T-helper 22 cell (primary cell): Measurements from ENCODE around the gene SSNA1.
A peak's percentile ranks its signal among the peaks of the same experiment; 100 is the strongest.

Experiments
- DNase-seq: peaks from one replicate; pipeline ENCODE4 v3.0.0-alpha.2; 2020; ENCODE audit warnings: low read depth

Gene SSNA1

DNA sequence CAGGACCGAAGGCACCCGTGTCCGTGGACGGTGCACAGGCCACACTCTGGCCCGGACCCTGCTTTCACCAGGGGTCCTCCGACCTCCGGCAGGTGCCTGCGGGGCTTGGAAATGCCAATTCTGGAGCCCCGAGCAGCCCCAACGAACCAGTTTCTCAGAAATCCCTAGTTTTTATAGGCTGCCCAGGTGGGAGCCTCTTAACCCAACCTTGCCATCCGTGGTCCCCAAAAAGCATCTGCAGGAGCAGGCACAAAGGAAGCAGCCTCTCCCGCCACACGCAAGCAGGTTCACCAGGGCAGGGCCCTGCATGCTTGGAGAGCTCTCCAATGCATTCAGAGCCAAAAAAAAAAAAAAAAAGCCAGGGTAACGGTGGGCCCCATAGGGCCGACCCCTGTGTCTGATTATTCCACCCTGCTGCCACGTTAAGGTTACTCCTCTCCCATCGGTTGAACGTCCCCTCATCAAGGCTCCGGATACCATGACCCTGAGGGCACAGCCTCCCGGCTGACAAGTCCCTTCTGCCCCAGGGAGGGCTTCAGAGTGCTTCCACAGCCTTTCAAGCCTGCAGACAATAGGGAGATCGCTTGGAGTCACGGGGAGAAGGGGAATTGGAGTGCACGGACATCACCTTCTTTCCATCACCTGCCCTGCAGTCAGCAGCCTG lies 12.9 kb downstream of the SSNA1 start:
- DNase-seq = no peak

DNA sequence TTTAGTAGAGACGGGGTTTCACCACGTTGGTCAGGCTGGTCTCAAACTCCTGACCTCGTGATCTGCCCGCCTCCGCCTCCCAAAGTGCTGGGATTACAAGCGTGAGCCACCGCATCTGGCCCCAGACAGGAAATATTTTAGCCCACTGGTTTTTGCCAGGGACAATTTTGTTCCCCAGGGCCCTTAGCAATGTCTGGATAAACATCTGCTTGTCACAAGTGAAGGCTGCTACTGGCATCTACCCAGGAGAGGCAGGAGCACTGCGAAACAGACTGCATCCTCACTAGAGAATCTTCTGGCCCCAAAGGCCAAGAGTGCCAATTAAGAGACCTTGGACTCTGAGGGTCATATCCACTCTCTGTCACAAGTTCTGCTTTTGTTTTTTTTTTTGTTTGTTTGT lies 14.5 kb downstream of the SSNA1 start:
- DNase-seq = no peak

DNA sequence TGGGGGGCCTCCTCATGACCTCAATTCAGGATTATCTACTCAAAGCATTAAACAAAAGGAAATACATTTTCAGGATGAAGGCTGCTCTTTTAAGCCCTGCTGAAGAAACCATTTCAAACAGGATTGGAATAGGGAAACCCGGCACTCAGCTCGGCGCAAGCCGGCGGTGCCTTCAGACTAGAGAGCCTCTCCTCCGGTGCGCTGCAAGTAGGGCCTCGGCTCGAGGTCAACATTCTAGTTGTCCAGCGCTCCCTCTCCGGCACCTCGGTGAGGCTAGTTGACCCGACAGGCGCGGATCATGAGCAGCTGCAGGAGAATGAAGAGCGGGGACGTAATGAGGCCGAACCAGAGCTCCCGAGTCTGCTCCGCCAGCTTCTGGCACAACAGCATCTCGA lies 16.3 kb downstream of the SSNA1 start:
- no peak for DNase-seq

DNA sequence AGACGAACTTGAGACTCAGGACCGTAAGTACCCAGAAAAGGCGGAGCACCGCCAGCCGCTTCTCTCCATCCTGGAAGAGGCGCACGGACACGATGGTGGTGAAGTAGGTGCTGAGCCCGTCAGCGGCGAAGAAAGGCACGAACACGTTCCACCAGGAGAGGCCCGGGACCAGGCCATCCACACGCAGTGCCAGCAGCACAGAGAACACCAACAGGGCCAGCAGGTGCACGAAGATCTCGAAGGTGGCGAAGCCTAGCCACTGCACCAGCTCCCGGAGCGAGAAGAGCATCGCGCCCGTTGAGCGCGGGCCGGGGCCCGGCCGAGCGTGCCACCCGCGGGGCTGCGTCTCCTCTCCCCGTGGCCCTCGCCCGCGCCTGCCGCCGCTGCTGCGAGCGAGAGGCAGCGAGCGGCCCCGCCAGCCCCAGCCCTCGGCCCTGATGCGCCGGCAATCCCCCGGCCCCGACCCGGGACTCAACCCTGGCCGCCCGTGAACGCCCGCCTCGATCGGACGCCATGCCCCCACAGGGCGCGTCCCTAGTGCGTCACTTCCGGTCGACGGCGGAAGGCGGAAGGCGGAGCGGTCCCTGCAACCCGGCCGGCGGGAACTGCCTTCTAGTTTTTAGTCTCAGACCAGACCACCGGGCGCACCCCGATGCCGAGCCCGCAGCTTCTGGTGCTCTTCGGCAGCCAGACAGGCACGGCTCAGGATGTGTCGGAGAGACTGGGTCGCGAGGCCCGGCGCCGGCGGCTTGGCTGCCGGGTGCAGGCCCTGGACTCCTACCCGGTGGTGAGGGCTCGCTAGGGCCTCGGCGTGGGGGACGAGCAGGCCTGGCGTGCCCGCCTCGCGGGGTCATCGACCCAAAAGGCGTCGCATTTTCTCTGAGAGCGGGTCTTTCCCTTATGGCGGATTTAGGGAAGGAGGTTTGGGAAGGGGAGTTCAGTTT lies 16.9 kb downstream of the SSNA1 start, which contains the start of the genes NDOR1 and TMEM203:
TSS of gene NDOR1 (plus strand) at position 575 of the 944 bp plus-strand sequence. CDS start at position 653, 78 bp downstream.
TSS of gene TMEM203 (minus strand) at position 523 of the 944 bp plus-strand sequence. CDS start at position 289, 234 bp downstream.
- peak; percentile 90 for DNase-seq

DNA sequence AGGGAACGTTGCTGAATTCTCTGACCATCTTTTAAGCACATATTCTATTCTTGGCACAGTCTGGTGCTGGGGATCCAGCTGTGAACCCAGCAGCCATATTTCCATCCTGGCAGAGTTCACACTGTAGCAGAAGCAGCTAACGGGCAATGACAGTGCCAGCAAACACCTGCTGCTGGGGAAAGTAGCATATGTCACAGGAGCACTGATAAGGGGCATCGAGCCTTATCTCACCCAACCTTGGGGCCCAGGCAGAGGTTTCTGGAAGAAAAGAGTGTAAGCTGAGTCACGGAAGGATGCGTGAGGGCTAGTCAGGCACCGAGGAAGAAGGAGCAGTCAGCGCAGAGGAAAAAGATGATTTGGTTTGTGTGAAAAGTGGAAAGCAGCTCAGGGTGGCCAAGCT lies 18.1 kb downstream of the SSNA1 start:
- DNase-seq = no peak

DNA sequence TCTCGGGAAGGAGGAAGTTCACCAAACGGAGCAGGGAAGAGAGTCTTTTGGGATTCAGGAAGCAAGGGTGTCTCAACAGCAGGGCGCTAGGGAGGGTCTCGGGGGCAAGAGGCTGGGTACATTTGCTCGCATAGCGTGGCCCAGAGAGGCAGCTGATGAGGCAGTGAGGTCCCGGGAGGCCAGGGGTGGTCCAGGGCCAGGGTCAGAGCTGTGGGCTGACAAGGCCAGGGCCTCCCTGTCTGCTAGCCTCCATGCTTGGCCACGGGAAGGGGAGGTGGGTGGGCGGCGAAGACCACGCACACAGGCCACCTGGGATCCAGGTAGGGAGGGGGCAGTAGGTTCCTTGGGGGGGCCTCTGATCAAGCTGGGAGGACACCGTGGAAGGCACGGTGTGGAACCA lies 23.1 kb downstream of the SSNA1 start:
- DNase-seq = no peak

DNA sequence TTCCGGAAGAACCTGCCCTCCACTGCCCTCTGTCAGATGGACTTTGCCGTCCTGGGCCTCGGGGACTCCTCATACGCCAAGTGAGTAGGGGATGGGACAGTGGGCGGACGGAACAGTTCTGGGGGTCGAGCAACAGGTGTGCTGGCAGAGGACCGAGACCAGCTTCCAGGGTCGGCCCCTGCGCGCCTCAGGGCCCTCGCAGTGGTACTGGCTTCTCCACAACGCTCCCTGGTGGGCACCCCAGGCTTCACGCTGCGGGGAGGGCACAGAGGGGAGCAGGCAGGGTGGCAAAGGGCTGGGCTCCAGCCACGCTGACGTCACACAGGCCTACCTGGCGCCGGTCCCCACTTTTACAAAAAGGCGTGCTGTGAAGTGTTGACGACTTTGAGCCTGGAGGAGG lies 24.0 kb downstream of the SSNA1 start:
- DNase-seq = no peak

DNA sequence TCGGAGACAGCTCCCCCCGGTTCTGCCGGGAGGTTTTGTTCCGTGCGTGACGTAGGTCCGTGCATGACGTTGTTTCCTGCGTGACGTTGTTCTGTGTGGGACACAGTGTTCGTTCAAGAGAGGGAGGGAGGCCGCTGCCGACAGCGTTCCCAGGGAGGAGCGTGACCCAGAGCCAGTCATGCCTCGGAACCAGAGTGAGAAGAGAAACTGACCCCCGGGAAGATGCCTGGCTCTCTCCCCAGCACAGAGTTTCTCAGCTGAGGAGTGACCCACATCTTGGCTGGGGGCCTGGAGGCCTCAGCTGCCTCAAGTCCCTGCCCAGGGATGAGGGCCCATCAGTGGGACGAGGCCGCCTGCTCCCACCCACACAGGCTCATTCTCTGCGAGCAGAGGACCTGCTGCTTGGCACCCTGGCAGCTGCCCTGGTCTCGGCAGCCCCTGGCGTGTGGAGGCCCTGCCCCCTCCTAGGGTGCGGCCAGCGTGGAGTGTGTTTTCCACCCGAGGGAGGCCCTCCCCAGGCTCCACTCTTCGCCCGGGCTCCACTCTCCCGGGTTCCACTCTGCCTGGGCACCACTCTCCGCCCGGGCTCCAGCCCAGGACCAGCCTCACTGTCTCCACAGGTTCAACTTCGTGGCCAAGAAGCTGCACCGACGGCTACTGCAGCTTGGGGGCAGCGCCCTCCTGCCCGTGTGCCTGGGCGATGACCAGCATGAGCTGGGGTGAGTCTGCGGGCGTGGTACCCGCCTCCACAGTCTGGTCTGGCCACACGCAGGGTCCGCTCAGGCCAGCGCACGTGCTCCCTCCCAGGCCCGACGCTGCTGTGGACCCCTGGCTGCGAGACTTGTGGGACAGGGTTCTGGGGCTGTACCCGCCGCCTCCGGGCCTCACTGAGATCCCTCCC lies 24.9 kb downstream of the SSNA1 start:
- DNase-seq = no peak

DNA sequence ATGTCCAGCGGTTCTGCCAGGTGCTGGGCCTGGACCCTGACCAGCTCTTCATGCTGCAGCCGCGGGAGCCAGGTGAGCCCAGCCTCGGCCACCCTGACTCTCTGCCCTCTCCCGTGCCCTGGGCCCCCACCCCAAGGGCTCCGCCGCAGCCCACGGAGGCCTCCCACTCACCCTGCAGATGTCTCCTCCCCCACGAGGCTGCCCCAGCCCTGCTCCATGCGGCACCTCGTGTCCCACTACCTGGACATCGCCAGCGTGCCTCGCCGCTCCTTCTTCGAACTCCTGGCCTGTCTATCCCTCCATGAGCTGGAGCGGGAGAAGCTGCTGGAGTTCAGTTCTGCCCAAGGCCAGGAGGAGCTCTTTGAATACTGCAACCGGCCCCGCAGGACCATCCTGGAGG lies 26.1 kb downstream of the SSNA1 start:
- DNase-seq = no peak

DNA sequence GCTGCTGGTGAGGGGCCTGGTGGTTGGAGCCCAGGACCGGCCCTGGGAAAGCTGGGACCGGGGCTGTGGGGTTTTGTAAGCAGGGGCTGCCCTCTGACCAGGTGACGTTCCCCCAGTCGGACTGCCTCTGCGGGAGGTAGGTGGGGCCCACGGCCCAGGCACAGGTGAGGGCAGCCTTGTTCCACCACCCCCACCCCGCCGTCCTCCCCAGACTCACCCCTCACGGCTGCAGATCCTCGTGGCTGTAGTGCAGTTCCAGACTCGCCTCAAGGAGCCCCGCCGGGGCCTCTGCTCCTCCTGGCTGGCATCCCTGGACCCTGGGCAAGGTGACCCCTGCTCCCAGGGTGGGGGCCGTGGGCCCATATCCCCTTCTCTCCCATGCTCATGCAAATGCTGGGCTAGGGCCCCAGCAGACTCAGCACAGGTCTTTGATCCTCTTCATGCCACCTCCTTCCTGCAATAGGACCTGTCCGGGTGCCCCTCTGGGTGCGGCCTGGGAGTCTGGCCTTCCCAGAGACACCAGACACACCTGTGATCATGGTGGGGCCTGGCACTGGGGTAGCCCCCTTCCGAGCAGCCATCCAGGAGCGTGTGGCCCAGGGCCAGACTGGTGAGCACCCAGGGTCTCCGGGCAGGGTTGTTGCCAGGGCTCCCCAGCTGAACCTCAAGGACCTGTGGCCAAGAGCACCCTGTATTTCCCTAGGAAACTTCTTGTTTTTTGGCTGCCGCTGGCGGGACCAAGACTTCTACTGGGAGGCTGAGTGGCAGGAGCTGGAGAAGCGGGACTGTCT lies 26.9 kb downstream of the SSNA1 start:
- no peak for DNase-seq

DNA sequence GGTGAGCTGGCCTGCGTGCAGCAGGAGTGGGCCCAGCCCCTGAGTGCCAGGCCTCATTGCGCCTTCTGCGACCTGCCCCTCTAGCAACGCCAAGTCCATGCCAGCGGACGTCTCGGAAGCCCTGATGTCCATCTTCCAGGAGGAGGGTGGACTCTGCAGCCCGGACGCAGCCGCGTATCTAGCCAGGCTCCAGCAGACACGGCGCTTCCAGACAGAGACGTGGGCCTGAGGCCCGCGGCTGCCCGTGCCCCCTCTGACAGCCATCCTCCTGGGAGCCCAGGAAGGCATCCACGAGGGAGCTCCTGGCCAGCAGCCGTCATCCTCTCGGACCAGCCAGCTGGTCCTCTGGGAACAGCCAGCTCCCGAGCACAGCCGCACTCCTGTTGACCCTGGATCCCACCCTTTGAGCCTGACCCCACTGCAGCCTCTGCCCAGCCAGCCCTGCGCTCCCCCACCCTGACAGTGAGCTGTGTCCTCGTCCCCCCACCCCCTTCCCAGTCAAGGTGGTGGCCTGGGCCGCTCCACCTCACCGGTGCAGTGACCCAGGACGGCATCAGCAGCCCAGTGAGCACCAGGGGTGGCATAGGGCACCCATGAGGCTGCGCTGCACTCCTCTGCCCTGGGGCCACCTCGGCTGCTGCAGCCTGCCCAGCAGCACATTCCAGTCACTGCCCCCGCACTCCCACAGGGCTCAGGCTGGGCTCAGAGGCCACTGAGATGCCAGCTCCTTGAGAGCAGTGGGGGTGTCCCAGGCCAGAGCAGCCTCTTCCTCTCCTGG lies 27.9 kb downstream of the SSNA1 start:
- no peak for DNase-seq

DNA sequence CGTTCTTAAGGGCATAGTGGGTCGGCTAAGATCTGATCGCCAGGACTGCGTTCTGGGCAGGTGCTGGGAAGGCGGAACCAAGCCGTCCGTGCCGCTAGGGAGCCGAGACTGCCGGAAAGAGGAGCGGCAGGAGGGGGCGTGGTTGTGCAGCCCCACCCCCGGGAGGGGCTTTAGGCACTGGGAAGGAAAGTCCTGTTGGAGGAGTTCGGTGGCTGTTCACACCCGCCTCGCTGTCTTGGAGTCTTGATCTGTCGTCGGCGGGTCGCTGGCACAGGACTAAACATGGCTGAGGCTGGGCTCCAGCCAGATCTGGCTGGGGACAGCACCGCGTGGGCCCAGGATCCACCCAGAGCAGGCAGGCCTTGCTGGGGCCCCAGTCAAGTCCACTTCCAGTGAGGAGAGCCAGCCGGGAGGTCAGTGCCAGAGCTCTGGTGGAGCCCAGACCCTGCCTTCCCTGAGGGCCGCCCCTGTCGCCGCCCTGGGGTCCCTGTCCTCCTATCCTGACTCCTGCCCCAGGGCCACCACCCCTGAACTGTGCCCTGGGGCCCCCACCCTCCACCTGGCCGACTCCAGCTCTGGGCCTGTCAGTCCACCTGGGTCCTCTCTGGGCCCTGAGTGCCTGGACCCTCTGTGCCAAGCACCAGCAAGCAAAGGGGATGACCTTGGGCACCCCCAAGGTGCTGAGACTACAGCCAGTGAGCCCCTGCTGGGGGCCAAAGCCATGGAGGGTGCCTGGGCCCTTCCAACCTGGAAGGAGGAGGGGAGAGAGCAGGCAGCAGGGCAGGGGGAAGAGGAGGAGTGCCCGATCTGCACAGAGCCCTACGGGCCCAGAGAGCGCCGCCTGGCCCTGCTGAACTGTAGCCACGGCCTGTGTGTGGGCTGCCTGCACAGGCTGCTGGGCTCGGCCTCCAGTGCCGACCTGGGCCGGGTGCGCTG lies 29.1 kb downstream of the SSNA1 start:
- no peak for DNase-seq

DNA sequence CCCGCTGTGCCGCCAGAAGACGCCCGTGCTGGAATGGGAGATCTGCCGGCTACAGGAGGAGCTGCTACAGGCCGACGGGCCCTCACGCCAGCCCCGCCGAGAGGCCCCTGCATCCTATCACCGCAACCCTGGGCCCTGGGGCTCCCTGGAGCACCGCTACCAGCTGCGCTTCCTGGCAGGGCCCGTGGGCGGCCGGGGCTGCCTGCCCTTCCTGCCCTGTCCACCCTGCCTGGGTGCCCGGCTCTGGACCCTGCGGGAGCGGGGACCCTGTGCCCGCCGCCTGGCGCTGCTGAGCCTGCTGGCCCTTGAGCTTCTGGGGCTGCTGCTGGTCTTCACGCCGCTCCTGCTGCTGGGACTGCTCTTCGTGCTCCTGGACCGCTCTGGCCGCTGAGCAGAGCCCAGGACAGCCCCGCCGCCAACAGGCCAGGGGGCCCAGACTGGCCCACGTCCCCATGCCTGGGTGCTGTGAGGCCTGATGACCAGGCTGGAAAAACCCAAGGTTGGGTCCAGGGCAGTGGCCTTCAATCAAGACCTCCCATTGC lies 29.8 kb downstream of the SSNA1 start:
- DNase-seq = no peak

DNA sequence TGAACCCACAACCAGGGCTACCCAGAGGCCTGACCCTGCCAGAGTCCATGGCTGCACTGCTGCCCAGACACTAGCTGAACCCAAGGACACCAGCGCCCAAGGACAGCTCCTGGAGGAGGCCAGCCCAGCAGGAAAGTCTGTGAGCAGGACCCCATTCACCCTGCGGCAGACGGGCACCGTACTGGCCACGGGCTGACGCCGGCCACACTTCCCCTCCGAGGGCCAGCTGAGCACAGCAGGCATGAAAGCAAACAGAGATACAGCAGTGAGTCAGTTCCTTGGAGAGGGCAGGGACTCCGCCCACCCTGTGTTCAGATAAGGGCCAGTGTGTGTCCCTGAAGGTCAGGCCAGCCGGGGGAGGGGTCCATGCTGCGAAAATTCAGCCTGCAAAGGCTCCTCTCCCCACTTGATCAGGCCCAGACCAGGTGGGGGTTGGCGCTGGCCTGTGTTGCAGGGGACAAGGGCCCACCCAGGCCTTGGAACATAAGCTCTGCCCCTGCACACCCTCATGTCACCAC lies 30.3 kb downstream of the SSNA1 start:
- DNase-seq = no peak

DNA sequence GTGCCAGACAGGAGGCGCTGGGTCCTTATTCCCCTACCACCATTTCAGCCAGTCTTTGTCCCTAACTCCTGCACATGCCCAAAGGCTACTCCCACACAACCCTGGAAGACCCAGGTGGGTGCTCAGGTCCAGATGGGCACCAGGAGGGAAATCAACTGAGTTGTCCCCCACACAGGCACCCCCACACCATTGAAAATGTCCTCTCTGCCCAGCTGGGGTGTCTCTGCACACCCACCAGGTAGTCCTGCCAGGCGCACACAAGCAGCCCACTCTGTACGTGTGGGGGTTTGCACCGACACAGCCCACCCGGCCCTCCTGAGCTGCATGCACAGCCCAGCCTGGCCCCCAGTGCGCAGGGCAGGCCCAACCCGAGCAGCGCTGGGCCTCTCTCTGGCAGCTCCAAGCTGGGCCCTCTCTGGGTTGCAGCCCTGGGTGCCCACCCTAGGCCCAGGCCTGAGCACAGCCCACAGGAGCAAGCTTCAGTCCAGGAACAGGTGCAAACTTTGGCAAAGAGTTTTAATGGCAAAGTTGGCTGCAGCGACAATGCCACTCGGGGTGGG lies 31.4 kb downstream of the SSNA1 start:
- DNase-seq = no peak

DNA sequence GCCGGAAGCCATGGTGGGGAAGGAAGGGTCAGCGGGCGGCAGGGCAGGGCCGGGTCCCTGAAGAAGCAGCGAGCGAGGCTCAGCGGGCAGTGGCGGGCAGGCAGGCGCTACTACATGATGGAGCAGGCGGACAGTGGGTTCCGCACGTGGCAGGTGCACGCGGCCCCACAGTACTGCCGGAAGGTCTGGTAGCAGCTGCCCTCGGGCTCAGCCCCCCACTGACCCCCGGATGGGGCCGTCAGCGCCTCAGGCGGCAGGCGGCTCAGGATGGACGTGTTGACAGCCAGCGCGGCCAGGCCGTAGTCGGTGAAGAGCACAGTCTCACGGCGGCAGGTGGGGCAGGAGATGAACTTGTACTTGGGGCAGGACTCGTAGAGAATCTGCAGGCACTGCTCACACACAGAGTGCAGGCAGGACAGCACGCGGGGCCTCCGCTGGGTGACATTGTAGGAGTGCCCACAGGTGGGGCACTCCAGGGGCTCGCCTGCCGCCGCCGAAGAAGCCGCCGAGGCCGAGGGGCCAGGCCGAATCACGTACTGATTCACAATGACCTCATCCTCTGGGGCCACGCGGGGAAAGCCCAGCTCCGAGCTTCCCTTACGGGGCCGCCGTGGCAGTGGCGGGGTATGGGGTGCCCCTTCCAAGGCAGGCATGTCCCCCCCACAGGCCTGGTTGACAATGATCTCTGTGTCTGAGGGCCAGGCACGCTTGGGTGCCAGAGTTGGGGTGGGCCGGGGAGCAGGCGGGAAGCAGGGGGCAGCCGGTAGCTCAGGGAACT lies 32.0 kb downstream of the SSNA1 start:
- no peak for DNase-seq

DNA sequence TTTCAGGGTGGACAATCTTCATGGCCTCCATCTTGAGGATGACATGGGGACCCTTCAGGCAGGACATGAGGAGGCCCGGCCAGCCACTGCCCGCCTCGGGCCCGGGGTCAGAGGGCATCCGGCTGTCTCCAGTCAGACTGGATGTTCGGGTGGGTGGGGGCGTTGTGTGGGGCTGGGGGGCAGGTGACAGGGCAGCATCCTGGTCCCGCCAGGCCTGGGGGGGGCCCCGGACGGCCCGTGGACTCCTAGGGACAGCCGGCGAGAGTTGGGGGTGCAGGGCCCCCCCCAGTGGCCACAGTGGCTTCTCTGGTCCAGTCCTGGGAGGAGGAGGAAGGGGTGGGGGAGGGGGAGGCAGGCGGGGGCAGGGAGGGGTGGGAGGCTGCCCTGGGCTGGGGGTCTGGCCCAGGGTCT lies 32.6 kb downstream of the SSNA1 start:
- DNase-seq = no peak
